Measurements from ENCODE around the gene DIPK1B.

Gene DIPK1B

GRCh38 chr9:136711751-136712689, at the start of gene DIPK1B:
Gene DIPK1B, plus strand, starts transcription at chr9:136712572. Its CDS starts 94 bp downstream, at chr9:136712666.
- DNase-seq = no peak

DNA sequence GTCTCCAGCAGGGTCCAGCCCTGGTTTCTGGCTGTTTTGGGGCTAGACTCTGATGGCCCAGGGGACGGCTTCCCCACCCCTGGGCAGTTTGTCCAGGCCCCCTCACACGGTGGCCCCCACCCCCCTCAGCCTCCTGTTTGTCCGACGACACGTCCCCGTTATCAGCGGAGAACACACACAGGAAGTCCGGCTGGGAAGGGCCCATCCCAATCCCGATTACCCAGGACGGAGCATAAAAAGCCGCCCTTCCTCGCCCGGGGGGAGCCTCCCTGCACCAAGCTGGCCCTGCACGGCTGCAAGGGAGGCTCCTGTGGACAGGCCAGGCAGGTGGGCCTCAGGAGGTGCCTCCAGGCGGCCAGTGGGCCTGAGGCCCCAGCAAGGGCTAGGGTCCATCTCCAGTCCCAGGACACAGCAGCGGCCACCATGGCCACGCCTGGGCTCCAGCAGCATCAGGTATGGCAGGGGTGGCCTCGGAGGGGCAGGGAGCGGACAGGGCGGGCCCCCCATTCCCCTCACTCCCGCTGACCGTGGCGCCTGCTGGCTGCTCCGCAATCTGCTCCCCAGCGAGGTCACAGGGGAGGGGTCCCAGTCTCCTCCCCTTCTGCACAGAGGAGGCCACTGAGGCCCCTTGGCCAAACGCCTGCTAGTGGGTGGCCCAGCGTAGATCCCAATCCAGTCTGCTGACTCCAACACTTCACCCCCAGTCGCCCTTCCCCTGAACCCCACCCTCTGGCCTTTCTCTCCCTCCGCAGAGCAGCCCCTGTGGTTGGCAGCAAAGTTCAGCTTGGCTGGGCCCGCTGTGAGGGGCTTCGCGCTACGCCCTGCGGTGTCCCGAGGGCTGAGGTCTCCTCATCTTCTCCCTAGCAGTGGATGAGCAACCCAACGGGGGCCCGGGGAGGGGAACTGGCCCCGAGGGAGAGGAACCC, 49.5 kb upstream of the DIPK1B start, which contains the start of gene EGFL7:
Gene EGFL7 (plus strand): TSS at position 261 of the 926 bp plus-strand sequence. CDS start 5,367 bp downstream, outside the sequence.
- no peak for DNase-seq

- no peak for DNase-seq
Measured at GRCh38 chr9:136664000-136664915, 48.1 kb upstream of the DIPK1B start.

- DNase-seq = no peak
Measured at GRCh38 chr9:136665111-136665703, 47.2 kb upstream of the DIPK1B start.

DNA sequence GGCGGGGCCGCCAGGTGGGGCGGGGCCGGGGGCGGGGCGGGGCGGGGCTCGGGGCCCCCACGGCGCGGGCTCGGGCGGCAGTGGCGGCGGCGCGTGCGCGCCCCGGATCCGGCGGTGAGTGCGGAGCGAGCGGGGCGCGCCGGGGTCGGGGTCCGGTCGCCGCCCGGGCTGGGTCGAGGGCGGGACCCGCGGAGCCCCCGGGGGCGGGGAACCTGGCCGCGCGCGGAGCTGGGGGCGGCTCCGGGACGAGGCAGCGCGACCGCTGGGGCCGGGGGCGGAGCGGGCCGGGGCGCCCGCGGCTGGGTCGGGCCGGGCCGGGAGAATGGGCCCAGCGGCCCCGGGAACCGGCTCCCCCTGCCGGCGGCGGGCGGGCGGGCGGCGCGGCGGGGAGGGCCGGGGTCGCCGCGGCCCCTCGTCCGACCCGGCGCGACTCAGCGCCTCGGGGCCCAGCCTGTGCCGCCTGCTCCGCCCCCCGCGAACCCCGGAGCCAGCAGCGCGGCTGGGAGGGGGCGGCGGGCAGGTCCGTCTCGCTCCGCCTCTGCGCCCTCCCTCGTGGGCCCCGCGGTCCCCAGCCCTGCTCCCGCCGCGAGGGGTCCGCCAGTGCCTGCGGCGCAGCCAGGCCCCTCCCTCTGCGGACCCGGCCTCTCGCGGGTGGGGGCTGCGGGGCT, 46.5 kb upstream of the DIPK1B start:
- DNase-seq = peak; percentile 22

DNA sequence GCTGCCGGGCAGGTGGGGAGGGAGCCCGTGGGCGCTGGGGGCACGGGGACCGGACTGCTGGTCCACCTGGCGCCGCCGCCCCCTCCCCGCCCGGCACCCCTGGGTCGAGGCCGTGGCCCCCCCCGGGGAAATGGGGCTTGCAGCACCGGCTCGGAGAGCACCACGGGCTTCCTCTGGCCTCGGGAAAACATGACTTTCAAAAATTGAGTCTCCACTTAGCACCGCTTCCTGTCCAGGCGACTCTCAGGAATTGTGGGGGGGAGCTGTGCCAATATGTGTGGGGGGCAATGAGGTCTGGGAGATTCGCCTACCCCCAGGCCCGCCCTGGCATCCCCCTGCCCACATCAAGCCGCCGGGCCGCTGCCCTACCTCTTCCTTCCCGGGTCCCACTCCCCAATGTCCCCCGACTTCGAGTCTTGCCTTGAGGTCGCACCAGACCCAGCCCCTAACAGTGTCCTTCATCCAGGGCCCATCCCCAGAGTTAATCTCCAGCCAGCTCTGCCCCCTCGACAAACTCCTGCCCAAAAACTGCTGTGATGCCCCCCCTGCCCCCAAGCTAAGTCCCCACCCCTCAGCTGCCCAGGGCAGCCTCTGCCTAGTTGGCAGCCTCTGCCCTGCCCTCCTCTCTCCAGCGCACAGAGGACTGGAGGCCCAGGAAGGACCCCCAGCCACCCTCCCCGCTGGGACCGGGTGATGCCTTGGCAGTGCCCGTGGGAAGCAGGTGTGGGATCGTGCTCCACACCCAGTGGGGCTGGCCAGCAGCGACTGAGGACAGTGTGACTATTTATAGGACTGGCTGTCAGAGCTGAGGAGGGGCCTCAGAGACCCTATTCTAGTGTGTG, 45.8 kb upstream of the DIPK1B start:
- DNase-seq = no peak

GRCh38 chr9:136667214-136667939, 45.0 kb upstream of the DIPK1B start:
- no peak for DNase-seq

GRCh38 chr9:136667940-136668760, 44.2 kb upstream of the DIPK1B start:
- no peak for DNase-seq

DNA sequence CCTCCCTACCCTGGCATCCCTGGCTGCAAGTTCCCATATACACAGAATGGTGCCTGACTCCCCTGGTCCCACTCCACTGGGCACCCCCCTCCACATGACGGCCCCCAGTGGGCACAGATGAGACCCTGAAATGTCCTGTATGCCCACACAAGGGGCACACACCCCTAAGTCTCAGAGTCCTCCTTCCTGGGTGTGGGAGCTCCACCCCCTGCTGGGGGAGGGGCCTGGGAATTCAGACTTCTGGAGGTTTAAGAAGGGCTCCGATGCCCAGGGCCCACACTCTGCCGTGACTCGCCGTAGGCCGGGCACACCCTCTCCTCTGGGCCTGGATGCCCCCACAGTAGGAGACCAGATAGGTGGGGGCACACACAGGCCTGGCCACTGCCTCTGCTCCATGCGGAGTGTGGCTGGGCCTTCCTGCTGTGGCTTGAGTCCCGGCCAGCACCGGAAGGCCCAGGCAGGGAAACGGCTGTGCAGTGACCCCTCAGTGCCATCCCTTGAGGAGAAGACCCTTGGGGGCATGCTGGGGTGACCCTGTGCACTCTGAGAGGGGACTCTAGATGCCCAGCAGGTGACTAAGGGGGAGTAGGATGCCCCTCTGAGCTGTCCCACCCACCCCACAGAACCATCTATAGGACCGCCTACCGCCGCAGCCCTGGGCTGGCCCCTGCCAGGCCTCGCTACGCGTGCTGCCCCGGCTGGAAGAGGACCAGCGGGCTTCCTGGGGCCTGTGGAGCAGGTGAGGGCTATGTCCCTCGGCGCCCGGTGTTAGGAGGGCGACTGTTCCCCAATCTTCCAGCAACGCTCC, 43.2 kb upstream of the DIPK1B start:
- no peak for DNase-seq

DNA sequence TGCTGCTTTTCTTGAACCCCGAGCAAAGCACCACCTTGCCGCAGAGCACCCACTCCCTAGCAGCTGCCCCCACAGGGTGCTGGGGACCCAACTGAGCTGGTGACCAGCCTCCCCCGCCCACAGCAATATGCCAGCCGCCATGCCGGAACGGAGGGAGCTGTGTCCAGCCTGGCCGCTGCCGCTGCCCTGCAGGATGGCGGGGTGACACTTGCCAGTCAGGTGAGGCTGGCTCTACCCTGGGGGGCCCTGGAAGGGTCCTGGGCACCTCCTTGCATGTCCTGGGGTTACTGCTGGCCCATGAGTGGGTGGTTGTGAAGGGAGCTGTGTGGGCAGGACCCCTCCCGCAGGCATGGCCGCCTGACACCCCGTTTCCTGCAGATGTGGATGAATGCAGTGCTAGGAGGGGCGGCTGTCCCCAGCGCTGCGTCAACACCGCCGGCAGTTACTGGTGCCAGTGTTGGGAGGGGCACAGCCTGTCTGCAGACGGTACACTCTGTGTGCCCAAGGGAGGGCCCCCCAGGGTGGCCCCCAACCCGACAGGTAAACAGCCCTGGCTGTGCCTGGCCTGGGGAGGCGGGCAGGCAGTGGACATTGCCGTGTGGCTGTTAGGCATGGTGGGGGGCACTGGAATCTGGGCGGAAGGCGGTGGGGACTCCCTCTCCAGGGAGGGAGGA, 42.4 kb upstream of the DIPK1B start:
- no peak for DNase-seq

GRCh38 chr9:136670576-136671253, 41.7 kb upstream of the DIPK1B start:
- DNase-seq = no peak

- no peak for DNase-seq
Measured at GRCh38 chr9:136671254-136671614, 41.1 kb upstream of the DIPK1B start.

GRCh38 chr9:136671646-136672430, 40.5 kb upstream of the DIPK1B start:
- DNase-seq = peak; percentile 33

GRCh38 chr9:136672431-136673087, 39.8 kb upstream of the DIPK1B start:
- no peak for DNase-seq

Measured in CD4-positive, alpha-beta T cell treated with Interleukin-21 for 1 hour (primary cell).